AG09309 (cell line): ENCODE data around the gene CXorf38.

Experiments
- DNase-seq: peaks from one replicate; pipeline ENCODE4 v3.0.0-alpha.2; 2010; ENCODE audit warnings: low read depth
- H3K4me3 ChIP-seq: 2 replicates; pipeline ENCODE4 v1.5.1; 2011; ENCODE audit warnings: mild to moderate bottlenecking, low read depth, low read length, moderate library complexity; ENCODE audit not compliant: control insufficient read depth
- CTCF ChIP-seq: IDR thresholded peaks from 2 replicates; pipeline ENCODE4 v1.5.1; 2011; ENCODE audit warnings: mild to moderate bottlenecking, low read depth, low read length, inconsistent platforms; ENCODE audit not compliant: insufficient read depth, control insufficient read depth; ENCODE audit errors: missing control alignments

Gene CXorf38

GRCh38 chrX:40653535-40653934, 6.2 kb upstream of the CXorf38 start:
- DNase-seq, result no peak
- no peak for TF ChIP-seq CTCF
- H3K4me3 ChIP-seq, result no peak overlapping the region

GRCh38 chrX:40652664-40653063, 5.3 kb upstream of the CXorf38 start:
- DNase-seq, result no peak
- TF ChIP-seq CTCF, result no peak
- no peak overlapping the region for H3K4me3 ChIP-seq

GRCh38 chrX:40651620-40652223, 4.4 kb upstream of the CXorf38 start:
- peak; percentile 62 for TF ChIP-seq CTCF
- DNase-seq, result peak; percentile 25
- H3K4me3 ChIP-seq, result no peak overlapping the region

- H3K4me3 ChIP-seq, result peak overlapping the region; percentile 75
- DNase-seq, result no peak
- TF ChIP-seq CTCF, result no peak
Observed at GRCh38 chrX:40646489-40647306, 663 bp downstream of the CXorf38 start.

GRCh38 chrX:40644821-40645358, 2.5 kb downstream of the CXorf38 start:
- H3K4me3 ChIP-seq, result peak overlapping the region; percentile 44
- peak; percentile 34 for DNase-seq

GRCh38 chrX:40644176-40644575, 3.2 kb downstream of the CXorf38 start:
- TF ChIP-seq CTCF, result no peak
- DNase-seq, result no peak
- no peak overlapping the region; the same call in 1 of the 2 replicates for H3K4me3 ChIP-seq

More at GRCh38 chrX:40644821-40645358, 2.5 kb downstream of the CXorf38 start:
- TF ChIP-seq CTCF, result no peak
